Sigmoid colon (tissue), 7 donors: ENCODE measurements around the gene RALA. TPM values are rescaled to one million over a fixed set of nuclear protein-coding genes. Genes with fewer than 3 reads are reported as not detected.

Source experiments
- DNase-seq: peaks from one replicate; pipeline ENCODE4 v3.0.0-alpha.2; 2019
- H3K27ac ChIP-seq, 4 donors: fragments of 200-600 bp; sonication (generic); one replicate each; pipeline ENCODE4 v1.5.1; 2016 to 2019; ENCODE audit warnings: mild to moderate bottlenecking in 1 of 4
- H3K27me3 ChIP-seq, 3 donors: fragments of 200-600 bp; sonication (generic); one replicate each; pipeline ENCODE4 v1.5.1; 2019; ENCODE audit warnings: mild to moderate bottlenecking in 1 of 3
- H3K36me3 ChIP-seq, 4 donors: fragments of 200-600 bp; sonication (generic); one replicate each; pipeline ENCODE4 v1.5.1; 2016 to 2019
- H3K4me1 ChIP-seq, 4 donors: fragments of 200-600 bp; sonication (generic); one replicate each; pipeline ENCODE4 v1.5.1; 2017 to 2019
- H3K4me3 ChIP-seq, 4 donors: fragments of 200-600 bp; sonication (generic); one replicate each; pipeline ENCODE4 v1.5.1; 2017 to 2019; ENCODE audit warnings: mild to moderate bottlenecking in 2 of 4, moderate library complexity in 1 of 4
- H3K9me3 ChIP-seq, 4 donors: fragments of 200-600 bp in 3 of 4; sonication (generic) in 3 of 4; one replicate each; pipeline versions ENCODE4 v1.5.1 to v1.6.1; 2013 to 2019
- CTCF ChIP-seq, 4 experiments: fragments of 450-650 bp in 3 of 4; fragments of 200-600 bp in 1 of 4; IDR thresholded peaks; one replicate each; pipeline ENCODE4 v1.5.1; 2016 to 2019; ENCODE audit warnings: antibody characterized with exemption in 4 of 4, mild to moderate bottlenecking in 3 of 4, moderate library complexity in 2 of 4
- EP300 ChIP-seq, 4 donors: sonication (generic); formaldehyde crosslinking; IDR thresholded peaks; one replicate each; pipeline ENCODE4 v1.6.1; 2017; ENCODE audit warnings: antibody characterized with exemption in 4 of 4
- POLR2A ChIP-seq, 2 donors: fragments of 450-650 bp; IDR thresholded peaks; one replicate each; pipeline ENCODE4 v1.6.1; 2016; ENCODE audit warnings: antibody characterized with exemption in 2 of 2, mild to moderate bottlenecking in 2 of 2, moderate library complexity in 2 of 2
- POLR2AphosphoS5 ChIP-seq, 4 donors: sonication (generic); formaldehyde crosslinking; IDR thresholded peaks; one replicate each; pipeline ENCODE4 v1.6.1; 2017; ENCODE audit warnings: antibody characterized with exemption in 4 of 4
- WGBS, 2 donors: extraction: QIAGEN DNeasy Blood & Tissue Kit; methylation state at CpG; one replicate each; pipeline ENCODE4 v1.1.7; 2013; 5-methylcytosine and 5-hydroxymethylcytosine counted together
- intact Hi-C: fragments of 100-400 bp; cut with DNase I; formaldehyde crosslinking; loops from one replicate; pipeline ENCODE4 v1.15.1; 2023
- polyA plus RNA-seq, 3 donors: library from polyadenylated mRNA; stranded (reverse); fragments of 200-250 nt; gene quantifications; one replicate each; pipeline ENCODE4 v1.2.3, GENCODE V29; 2013
- total RNA-seq, 4 donors: library from RNA; depleted of rRNA; stranded (reverse); fragments of >200 nt; gene quantifications; one replicate each; pipeline ENCODE4 v1.1.0, GENCODE V29; 2016
- donor health status: healthy with polysubstance abuse.
- donor health status: Bipolar disorder and iron deficiency.
- donor health status: healthy.

RALA gene
- total and polyA plus RNA-seq, 7 donors: 11.5 to 68.0 (median 19.6) TPM

- peaks cover 0 to 23% (median 7%) of the 10 kb centered on the region in 4 donors for H3K4me1 ChIP-seq
- H3K9me3 ChIP-seq: no peaks in the 10 kb centered on the region
- TF ChIP-seq EP300 (IDR thresholded peaks at IDR 0.05) (no peak), CTCF (IDR thresholded peaks at IDR 0.05) (no peak), POLR2A (IDR thresholded peaks at IDR 0.05) (no peak), POLR2AphosphoS5 (IDR thresholded peaks at IDR 0.05) (no peak)
- no peaks in the 10 kb centered on the region for H3K36me3 ChIP-seq
- no peak for DNase-seq
- intact Hi-C loops: no loop called here
- no peak overlapping the region for H3K4me3 ChIP-seq
- 89 to 92% methylated on average over 2 of the region's 2 CpGs for WGBS, 2 donors
- H3K27ac ChIP-seq: no peak overlapping the region
- H3K27me3 ChIP-seq: no peaks in the 10 kb centered on the region
These were observed 46.7 kb downstream of the RALA start for GRCh38 chr7:39670052-39670451.

GRCh38 chr7:39670934-39671333, 47.6 kb downstream of the RALA start:
- H3K4me3 ChIP-seq: no peak overlapping the region
- no peak overlapping the region for H3K27ac ChIP-seq
- WGBS, 2 donors: 0% methylated on average over 1 of the region's 1 CpG
- no peaks in the 10 kb centered on the region for H3K9me3 ChIP-seq
- TF ChIP-seq EP300 (IDR thresholded peaks at IDR 0.05) (no peak), POLR2A (IDR thresholded peaks at IDR 0.05) (no peak), CTCF (IDR thresholded peaks at IDR 0.05) (no peak), POLR2AphosphoS5 (IDR thresholded peaks at IDR 0.05) (no peak)
- intact Hi-C loops: no loop called here
- H3K4me1 ChIP-seq: peaks cover 0 to 25% (median 8%) of the 10 kb centered on the region in 4 donors
- no peak for DNase-seq
- no peaks in the 10 kb centered on the region for H3K27me3 ChIP-seq
- no peaks in the 10 kb centered on the region for H3K36me3 ChIP-seq

GRCh38 chr7:39672176-39672575, 48.8 kb downstream of the RALA start:
- no peak for TF ChIP-seq EP300 (IDR thresholded peaks at IDR 0.05)
- no peak for TF ChIP-seq CTCF (IDR thresholded peaks at IDR 0.05)
- TF ChIP-seq POLR2AphosphoS5 (IDR thresholded peaks at IDR 0.05): no peak
- no peak for TF ChIP-seq POLR2A (IDR thresholded peaks at IDR 0.05)
- no peak overlapping the region for H3K4me3 ChIP-seq
- no peak for DNase-seq
- H3K27me3 ChIP-seq: no peaks in the 10 kb centered on the region
- H3K9me3 ChIP-seq: no peaks in the 10 kb centered on the region
- intact Hi-C loops: no loop called here
- peaks cover 0 to 20% (median 8%) of the 10 kb centered on the region in 4 donors for H3K4me1 ChIP-seq
- no peak overlapping the region for H3K27ac ChIP-seq
- H3K36me3 ChIP-seq: no peaks in the 10 kb centered on the region

GRCh38 chr7:39673868-39674267, 50.5 kb downstream of the RALA start:
- Histone ChIP-seq H3K27ac (peak overlapping the region in 2 of 4 donors; percentile 5 to 45), H3K4me1 (peaks cover 0 to 14% (median 8%) of the 10 kb centered on the region in 4 donors), H3K36me3 (no peaks in the 10 kb centered on the region), H3K27me3 (no peaks in the 10 kb centered on the region), H3K9me3 (no peaks in the 10 kb centered on the region), H3K4me3 (no peak overlapping the region)
- DNase-seq: no peak
- TF ChIP-seq POLR2A (IDR thresholded peaks at IDR 0.05) (no peak), EP300 (IDR thresholded peaks at IDR 0.05) (no peak), POLR2AphosphoS5 (IDR thresholded peaks at IDR 0.05) (no peak), CTCF (IDR thresholded peaks at IDR 0.05) (no peak)
- intact Hi-C loops: no loop called here
- 95 to 96% methylated on average over 3 of the region's 3 CpGs for WGBS, 2 donors

GRCh38 chr7:39674406-39674805, 51.0 kb downstream of the RALA start:
- intact Hi-C loops: no loop called here
- H3K27me3 ChIP-seq: no peaks in the 10 kb centered on the region
- no peaks in the 10 kb centered on the region for H3K36me3 ChIP-seq
- H3K4me1 ChIP-seq: peaks cover 0 to 14% (median 8%) of the 10 kb centered on the region in 4 donors
- 91 to 98% methylated on average over 1 of the region's 1 CpG for WGBS, 2 donors
- no peaks in the 10 kb centered on the region for H3K9me3 ChIP-seq
- no peak for DNase-seq
- H3K4me3 ChIP-seq: no peak overlapping the region
- peak overlapping the region in 1 of 4 donors; percentile 5 for H3K27ac ChIP-seq
- TF ChIP-seq POLR2AphosphoS5 (IDR thresholded peaks at IDR 0.05): no peak
- TF ChIP-seq EP300 (IDR thresholded peaks at IDR 0.05): no peak
- no peak for TF ChIP-seq CTCF (IDR thresholded peaks at IDR 0.05)
- TF ChIP-seq POLR2A (IDR thresholded peaks at IDR 0.05): no peak
